ENCODE measurements around the gene HOATZ. TPM values are rescaled to one million over a fixed set of nuclear protein-coding genes. Genes with fewer than 3 reads are reported as not detected.

The HOATZ gene
- total RNA-seq, 1 experiment from 2014 or later: not detected

- DNase-seq (ENCODE audit: low read depth, low spot score) (no peak), ATAC-seq (no peak)
- no peak overlapping the region for H3K27ac ChIP-seq (ENCODE audit: low read depth, low read length)
- BruUV-seq (replicated peaks): no TSS peak
- intact Hi-C loops (cut with micrococcal nuclease): no loop called here
- ChIA-PET CTCF (no interaction called here), RAD21 (ENCODE audit: low non-redundant PET in 1 of 2, low total read pairs in 2 of 2, uncharacterized antibody in 2 of 2, unreplicated experiment in 2 of 2) (no interaction called here), POLR2A (no interaction called here)
- H3K4me1 ChIP-seq (ENCODE audit: control insufficient read depth in 1 of 2, insufficient read depth in 2 of 2, low read length in 2 of 2): peaks cover 0 to 13% of the 10 kb centered on the region in 2 experiments; a peak in 2 of 4 replicates
- no peaks in the 10 kb centered on the region for H3K79me2 ChIP-seq (ENCODE audit: insufficient read depth, low read length)
- no peaks in the 10 kb centered on the region for H4K20me1 ChIP-seq (ENCODE audit: insufficient read depth)
- no peak for TF ChIP-seq FOSL1 (IDR thresholded peaks at IDR 0.05; ENCODE audit: low read depth)
- H3K9me3 ChIP-seq (ENCODE audit: control insufficient read depth in 1 of 2, insufficient read depth in 1 of 2, low read depth in 1 of 2, low read length in 2 of 2): no peaks in the 10 kb centered on the region
- H3K9ac ChIP-seq (ENCODE audit: low read length): no peak overlapping the region
- no peak overlapping the region for H3K4me2 ChIP-seq (ENCODE audit: low read length)
- H2AFZ ChIP-seq (ENCODE audit: low read depth, low read length, poor library complexity, severe bottlenecking): no peak overlapping the region
- no peaks in the 10 kb centered on the region for H3K36me3 ChIP-seq (ENCODE audit: control insufficient read depth in 1 of 2, insufficient read depth in 2 of 2, low read length in 2 of 2)
- H3K27me3 ChIP-seq (ENCODE audit: insufficient read depth, low read length): no peaks in the 10 kb centered on the region; the same call in 1 of the 2 replicates
- no peaks in the 10 kb centered on the region for H3K9me2 ChIP-seq (ENCODE audit: insufficient read depth)
- H3K4me3 ChIP-seq (replicated peaks in 1 of 2; ENCODE audit: low read depth in 1 of 2, low read length in 2 of 2): no peak overlapping the region
Observed at GRCh38 chr11:111532365-111532709, 17.8 kb downstream of the HOATZ start.

DNA sequence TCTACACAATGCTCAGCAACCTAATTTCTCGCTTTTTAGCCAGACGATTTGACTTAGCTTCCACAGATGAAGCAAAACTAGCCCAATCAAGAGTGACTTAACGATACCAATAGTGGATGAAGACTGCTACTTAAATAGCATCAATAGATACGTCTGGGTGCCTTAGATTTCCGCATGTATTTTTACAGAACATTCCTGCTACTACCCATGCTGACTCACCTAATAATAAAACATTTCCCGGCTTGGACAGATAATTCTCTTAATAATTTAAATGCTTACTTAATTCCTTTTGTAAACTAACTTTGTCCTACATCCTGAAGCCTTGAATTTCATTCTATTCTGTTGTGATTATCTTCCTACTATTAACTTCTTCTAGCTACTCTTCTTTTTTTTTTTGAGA, 20.7 kb downstream of the HOATZ start:
- peaks cover 0 to 13% of the 10 kb centered on the region in 2 experiments; a peak in 2 of 4 replicates for H3K4me1 ChIP-seq (ENCODE audit: control insufficient read depth in 1 of 2, insufficient read depth in 2 of 2, low read length in 2 of 2)
- no TSS peak for BruUV-seq (replicated peaks)
- H3K9me3 ChIP-seq (ENCODE audit: control insufficient read depth in 1 of 2, insufficient read depth in 1 of 2, low read depth in 1 of 2, low read length in 2 of 2): no peaks in the 10 kb centered on the region
- POLR2A ChIA-PET: no interaction called here
- no peak overlapping the region for H3K4me3 ChIP-seq (replicated peaks in 1 of 2; ENCODE audit: low read depth in 1 of 2, low read length in 2 of 2)
- no peaks in the 10 kb centered on the region; the same call in 1 of the 2 replicates for H3K27me3 ChIP-seq (ENCODE audit: insufficient read depth, low read length)
- no peak overlapping the region for H3K4me2 ChIP-seq (ENCODE audit: low read length)
- no peaks in the 10 kb centered on the region for H3K9me2 ChIP-seq (ENCODE audit: insufficient read depth)
- intact Hi-C loops (cut with micrococcal nuclease): no loop called here
- no peak overlapping the region for H3K27ac ChIP-seq (ENCODE audit: low read depth, low read length)
- no peak overlapping the region for H3K9ac ChIP-seq (ENCODE audit: low read length)
- RAD21 ChIA-PET (ENCODE audit: low non-redundant PET in 1 of 2, low total read pairs in 2 of 2, uncharacterized antibody in 2 of 2, unreplicated experiment in 2 of 2): no interaction called here
- ATAC-seq (no peak), DNase-seq (ENCODE audit: low read depth, low spot score) (no peak)
- H2AFZ ChIP-seq (ENCODE audit: low read depth, low read length, poor library complexity, severe bottlenecking): no peak overlapping the region
- no peaks in the 10 kb centered on the region for H3K36me3 ChIP-seq (ENCODE audit: control insufficient read depth in 1 of 2, insufficient read depth in 2 of 2, low read length in 2 of 2)
- H3K79me2 ChIP-seq (ENCODE audit: insufficient read depth, low read length): no peaks in the 10 kb centered on the region
- CTCF ChIA-PET: no interaction called here
- H4K20me1 ChIP-seq (ENCODE audit: insufficient read depth): no peaks in the 10 kb centered on the region
- TF ChIP-seq RAD21 (IDR thresholded peaks at IDR 0.05; ENCODE audit: low read depth) (no peak), POLR2AphosphoS5 (IDR thresholded peaks at IDR 0.05; ENCODE audit: low read depth, low read length) (no peak), ZFX (IDR thresholded peaks at IDR 0.05) (no peak), EZH2 (IDR thresholded peaks at IDR 0.05) (no peak), ZBTB33 (IDR thresholded peaks at IDR 0.05; ENCODE audit: extremely low read depth, insufficient replicate concordance, low read length) (no peak), JUND (IDR thresholded peaks at IDR 0.05) (no peak), ELF1 (IDR thresholded peaks at IDR 0.05; ENCODE audit: borderline replicate concordance, low read depth) (no peak), YY1 (IDR thresholded peaks at IDR 0.05; ENCODE audit: extremely low read depth, insufficient replicate concordance, low read depth, low read length) (no peak), SIN3A (IDR thresholded peaks at IDR 0.05; ENCODE audit: low read depth) (no peak), SP1 (IDR thresholded peaks at IDR 0.05; ENCODE audit: low read depth) (no peak), POLR2A (IDR thresholded peaks at IDR 0.05; ENCODE audit: borderline replicate concordance, extremely low read depth, insufficient read depth, insufficient read length) (no peak)
- TF ChIP-seq, protein P1, sequence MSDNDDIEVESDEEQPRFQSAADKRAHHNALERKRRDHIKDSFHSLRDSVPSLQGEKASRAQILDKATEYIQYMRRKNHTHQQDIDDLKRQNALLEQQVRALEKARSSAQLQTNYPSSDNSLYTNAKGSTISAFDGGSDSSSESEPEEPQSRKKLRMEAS (IDR thresholded peaks at IDR 0.05): no peak
- TF ChIP-seq, protein P2, sequence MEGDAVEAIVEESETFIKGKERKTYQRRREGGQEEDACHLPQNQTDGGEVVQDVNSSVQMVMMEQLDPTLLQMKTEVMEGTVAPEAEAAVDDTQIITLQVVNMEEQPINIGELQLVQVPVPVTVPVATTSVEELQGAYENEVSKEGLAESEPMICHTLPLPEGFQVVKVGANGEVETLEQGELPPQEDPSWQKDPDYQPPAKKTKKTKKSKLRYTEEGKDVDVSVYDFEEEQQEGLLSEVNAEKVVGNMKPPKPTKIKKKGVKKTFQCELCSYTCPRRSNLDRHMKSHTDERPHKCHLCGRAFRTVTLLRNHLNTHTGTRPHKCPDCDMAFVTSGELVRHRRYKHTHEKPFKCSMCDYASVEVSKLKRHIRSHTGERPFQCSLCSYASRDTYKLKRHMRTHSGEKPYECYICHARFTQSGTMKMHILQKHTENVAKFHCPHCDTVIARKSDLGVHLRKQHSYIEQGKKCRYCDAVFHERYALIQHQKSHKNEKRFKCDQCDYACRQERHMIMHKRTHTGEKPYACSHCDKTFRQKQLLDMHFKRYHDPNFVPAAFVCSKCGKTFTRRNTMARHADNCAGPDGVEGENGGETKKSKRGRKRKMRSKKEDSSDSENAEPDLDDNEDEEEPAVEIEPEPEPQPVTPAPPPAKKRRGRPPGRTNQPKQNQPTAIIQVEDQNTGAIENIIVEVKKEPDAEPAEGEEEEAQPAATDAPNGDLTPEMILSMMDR (IDR thresholded peaks at IDR 0.05 in 2 of 3, conservative IDR thresholded peaks at IDR 0.05 in 1 of 3; ENCODE audit: borderline replicate concordance in 1 of 3, insufficient read depth in 1 of 3, low read depth in 2 of 3, low read length in 2 of 3): no peak
- TF ChIP-seq, protein P3, sequence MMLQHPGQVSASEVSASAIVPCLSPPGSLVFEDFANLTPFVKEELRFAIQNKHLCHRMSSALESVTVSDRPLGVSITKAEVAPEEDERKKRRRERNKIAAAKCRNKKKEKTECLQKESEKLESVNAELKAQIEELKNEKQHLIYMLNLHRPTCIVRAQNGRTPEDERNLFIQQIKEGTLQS (IDR thresholded peaks at IDR 0.05): no peak
